Breast epithelium (tissue), 3 donors: ENCODE data around the gene GRK7.

Source experiments
- POLR2A ChIP-seq: fragments of 450-650 bp; IDR thresholded peaks from one replicate; pipeline ENCODE4 v1.6.1; 2016; ENCODE audit warnings: antibody characterized with exemption, mild to moderate bottlenecking, moderate library complexity
- POLR2AphosphoS5 ChIP-seq, 3 donors: sonication (generic); formaldehyde crosslinking; IDR thresholded peaks; one replicate each; pipeline ENCODE4 v1.6.1; 2017; ENCODE audit warnings: antibody characterized with exemption in 3 of 3
- TF ChIP-seq, protein P1 (sequence below), 3 donors: fragments of 450-650 bp; IDR thresholded peaks; one replicate each; pipeline ENCODE4 v1.5.1; 2016 to 2017; ENCODE audit warnings: antibody characterized with exemption in 3 of 3, mild to moderate bottlenecking in 3 of 3, moderate library complexity in 3 of 3

DNA sequence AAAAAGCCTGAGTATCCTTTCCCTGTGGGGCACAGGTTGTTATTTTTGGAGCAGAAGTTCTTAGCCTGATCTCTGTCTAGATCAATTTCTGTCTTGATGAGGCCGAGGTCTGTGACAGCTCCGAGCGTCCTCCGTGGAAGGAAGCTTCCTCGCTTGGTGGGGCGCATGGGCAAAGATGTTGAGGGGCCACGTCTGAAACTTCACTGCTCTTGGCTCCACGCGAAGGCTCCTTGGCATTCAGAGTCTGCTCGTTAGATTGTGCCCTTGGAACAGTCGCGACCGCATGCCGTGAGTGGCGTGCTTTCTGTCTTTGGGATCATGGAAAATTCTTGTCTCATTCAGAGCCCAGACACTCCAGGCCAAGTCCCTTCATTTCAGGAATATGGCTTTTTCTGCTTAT lies 13.7 kb downstream of the GRK7 start:
- TF ChIP-seq, protein P1, sequence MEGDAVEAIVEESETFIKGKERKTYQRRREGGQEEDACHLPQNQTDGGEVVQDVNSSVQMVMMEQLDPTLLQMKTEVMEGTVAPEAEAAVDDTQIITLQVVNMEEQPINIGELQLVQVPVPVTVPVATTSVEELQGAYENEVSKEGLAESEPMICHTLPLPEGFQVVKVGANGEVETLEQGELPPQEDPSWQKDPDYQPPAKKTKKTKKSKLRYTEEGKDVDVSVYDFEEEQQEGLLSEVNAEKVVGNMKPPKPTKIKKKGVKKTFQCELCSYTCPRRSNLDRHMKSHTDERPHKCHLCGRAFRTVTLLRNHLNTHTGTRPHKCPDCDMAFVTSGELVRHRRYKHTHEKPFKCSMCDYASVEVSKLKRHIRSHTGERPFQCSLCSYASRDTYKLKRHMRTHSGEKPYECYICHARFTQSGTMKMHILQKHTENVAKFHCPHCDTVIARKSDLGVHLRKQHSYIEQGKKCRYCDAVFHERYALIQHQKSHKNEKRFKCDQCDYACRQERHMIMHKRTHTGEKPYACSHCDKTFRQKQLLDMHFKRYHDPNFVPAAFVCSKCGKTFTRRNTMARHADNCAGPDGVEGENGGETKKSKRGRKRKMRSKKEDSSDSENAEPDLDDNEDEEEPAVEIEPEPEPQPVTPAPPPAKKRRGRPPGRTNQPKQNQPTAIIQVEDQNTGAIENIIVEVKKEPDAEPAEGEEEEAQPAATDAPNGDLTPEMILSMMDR (IDR thresholded peaks at IDR 0.05), result no peak
- TF ChIP-seq POLR2AphosphoS5 (IDR thresholded peaks at IDR 0.05) (no peak), POLR2A (no peak)
